Neutrophil (primary cell): ENCODE results near the gene AMPD3.

Experiments
- H3K27ac ChIP-seq: fragments of 200-600 bp; sonication (generic); 2 replicates; pipeline ENCODE4 v1.5.1; 2016; ENCODE audit warnings: mild to moderate bottlenecking, moderate library complexity
- H3K27me3 ChIP-seq: fragments of 200-600 bp; sonication (generic); 2 replicates; pipeline ENCODE4 v1.6.0; 2016; ENCODE audit warnings: mild to moderate bottlenecking
- H3K36me3 ChIP-seq: fragments of 200-600 bp; sonication (generic); 2 replicates; pipeline ENCODE4 v1.5.1; 2017
- H3K4me1 ChIP-seq, 2 experiments: fragments of 200-600 bp in 1 of 2; sonication (generic) in 1 of 2; 1 replicate in 1 of 2; 2 replicates in 1 of 2; pipeline versions ENCODE4 v1.5.1 to v1.6.1; 2013 to 2016; ENCODE audit warnings: low read depth in 1 of 2, low read length in 1 of 2, mild to moderate bottlenecking in 1 of 2, moderate library complexity in 1 of 2; ENCODE audit not compliant: control insufficient read depth in 1 of 2, insufficient read depth in 1 of 2
- H3K4me3 ChIP-seq, 2 experiments: fragments of 200-600 bp in 1 of 2; sonication (generic) in 1 of 2; 1 replicate in 1 of 2; 2 replicates in 1 of 2; pipeline ENCODE4 v1.5.1; 2013 to 2016; ENCODE audit warnings: low read depth in 1 of 2, low read length in 1 of 2, mild to moderate bottlenecking in 1 of 2, moderate library complexity in 1 of 2
- H3K9me3 ChIP-seq: fragments of 200-600 bp; sonication (generic); 2 replicates; pipeline ENCODE4 v1.5.1; 2016
- TF ChIP-seq, protein P1 (sequence below): fragments of 200-600 bp; sonication (generic); IDR thresholded peaks from 2 replicates; pipeline ENCODE4 v1.5.1; 2016; ENCODE audit warnings: antibody characterized with exemption

Gene AMPD3

DNA sequence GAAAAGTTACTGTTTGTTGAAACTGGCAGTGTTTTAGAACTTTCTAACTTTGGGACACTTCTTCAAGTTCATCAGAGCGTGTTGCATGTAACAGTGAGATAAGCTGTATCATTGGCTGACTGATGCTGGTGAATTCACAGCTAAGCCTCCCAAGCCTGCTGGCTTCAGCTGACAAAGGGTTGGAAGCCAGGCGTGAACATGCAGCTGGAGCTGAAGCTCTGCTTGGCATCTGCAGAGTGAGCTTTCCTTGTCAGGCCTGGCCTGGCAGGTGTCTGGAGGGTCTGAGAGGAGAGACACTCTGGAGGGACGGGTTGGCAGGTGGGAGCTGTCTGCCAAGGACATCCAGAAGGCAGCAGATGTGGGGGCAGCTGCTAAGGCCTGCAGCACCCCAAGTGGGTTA lies 1.5 kb downstream of the AMPD3 start:
- H3K27ac ChIP-seq = peak overlapping the region; percentile 96
- H3K9me3 ChIP-seq = no peaks in the 10 kb centered on the region
- H3K36me3 ChIP-seq = peaks cover 2% of the 10 kb centered on the region
- no peaks in the 10 kb centered on the region for H3K27me3 ChIP-seq
- H3K4me1 ChIP-seq = peaks cover 99 to 100% of the 10 kb centered on the region in 2 experiments
- H3K4me3 ChIP-seq = peak overlapping the region; percentile 64 to 73
- TF ChIP-seq, protein P1, sequence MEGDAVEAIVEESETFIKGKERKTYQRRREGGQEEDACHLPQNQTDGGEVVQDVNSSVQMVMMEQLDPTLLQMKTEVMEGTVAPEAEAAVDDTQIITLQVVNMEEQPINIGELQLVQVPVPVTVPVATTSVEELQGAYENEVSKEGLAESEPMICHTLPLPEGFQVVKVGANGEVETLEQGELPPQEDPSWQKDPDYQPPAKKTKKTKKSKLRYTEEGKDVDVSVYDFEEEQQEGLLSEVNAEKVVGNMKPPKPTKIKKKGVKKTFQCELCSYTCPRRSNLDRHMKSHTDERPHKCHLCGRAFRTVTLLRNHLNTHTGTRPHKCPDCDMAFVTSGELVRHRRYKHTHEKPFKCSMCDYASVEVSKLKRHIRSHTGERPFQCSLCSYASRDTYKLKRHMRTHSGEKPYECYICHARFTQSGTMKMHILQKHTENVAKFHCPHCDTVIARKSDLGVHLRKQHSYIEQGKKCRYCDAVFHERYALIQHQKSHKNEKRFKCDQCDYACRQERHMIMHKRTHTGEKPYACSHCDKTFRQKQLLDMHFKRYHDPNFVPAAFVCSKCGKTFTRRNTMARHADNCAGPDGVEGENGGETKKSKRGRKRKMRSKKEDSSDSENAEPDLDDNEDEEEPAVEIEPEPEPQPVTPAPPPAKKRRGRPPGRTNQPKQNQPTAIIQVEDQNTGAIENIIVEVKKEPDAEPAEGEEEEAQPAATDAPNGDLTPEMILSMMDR = no peak

DNA sequence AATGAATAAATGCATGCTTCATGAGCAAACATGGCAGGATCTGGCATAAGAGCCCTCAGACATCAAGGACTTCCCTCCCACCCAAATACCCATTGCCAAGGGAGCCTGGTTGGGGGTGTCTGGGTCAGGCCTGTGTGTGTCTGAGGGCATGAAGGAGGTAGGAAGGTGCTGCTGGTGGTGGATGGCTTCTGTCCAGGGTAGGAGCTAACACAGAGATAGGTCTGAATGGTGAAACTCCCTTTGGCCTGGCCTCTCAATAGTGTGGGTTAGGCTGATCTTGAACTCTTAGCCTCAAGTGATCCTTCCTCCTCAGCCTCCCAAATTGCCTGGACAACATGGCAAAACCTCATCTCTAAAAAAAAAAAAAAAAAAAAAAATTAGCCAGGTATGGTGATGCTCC lies 2.8 kb downstream of the AMPD3 start:
- H3K9me3 ChIP-seq = no peaks in the 10 kb centered on the region
- H3K36me3 ChIP-seq = peaks cover 14% of the 10 kb centered on the region
- TF ChIP-seq, protein P1 = no peak
- no peaks in the 10 kb centered on the region for H3K27me3 ChIP-seq
- peaks cover 99 to 100% of the 10 kb centered on the region in 2 experiments for H3K4me1 ChIP-seq
- peak overlapping the region; percentile 96 for H3K27ac ChIP-seq
- H3K4me3 ChIP-seq = peak overlapping the region; percentile 64 to 73

DNA sequence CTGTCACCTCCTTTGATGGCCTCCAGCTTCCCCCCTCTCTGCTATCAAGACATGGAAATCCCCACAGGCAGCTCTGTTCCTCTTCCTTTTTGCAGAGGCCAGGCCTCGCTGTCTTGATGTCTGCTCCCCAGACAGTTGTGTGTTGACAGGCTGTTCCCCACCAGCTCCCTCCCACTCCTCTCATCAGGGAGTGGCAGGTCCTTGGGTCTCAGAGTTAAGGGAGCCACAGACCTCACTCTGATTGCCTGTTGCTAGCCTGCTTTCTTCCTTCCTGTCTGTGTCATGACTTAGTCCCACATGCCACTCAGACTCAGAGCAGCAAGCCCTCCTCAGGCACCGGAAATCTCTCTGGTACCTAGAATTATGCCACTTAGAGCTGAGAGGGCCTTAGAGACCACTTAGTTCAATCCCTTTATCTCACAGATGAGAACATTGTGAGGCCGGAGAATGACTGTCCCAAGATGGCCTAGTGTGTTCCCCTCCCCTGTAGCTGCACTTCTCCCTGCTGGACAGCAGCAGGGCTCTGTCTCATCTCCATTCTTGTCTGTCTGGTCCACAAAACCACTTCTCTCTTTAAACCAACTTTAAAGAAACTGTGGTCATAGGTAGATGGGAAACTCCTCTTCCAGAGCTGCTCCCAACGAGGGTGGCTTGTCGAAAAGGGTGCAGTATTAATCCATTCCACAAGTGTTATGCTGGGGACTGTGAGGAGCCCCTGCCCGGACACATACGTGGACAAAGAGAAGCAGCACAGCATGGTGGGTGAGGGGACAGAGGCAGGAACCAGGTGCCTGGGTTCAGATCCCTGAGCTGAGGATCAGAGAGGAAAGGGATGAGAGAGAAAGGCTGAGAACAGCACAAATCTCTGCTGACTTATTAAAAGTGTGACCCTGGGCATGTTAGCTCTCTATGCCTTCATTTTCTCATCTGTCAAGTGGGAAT lies 4.2 kb downstream of the AMPD3 start:
- Histone ChIP-seq H3K27me3 (no peaks in the 10 kb centered on the region), H3K36me3 (peaks cover 28% of the 10 kb centered on the region), H3K4me3 (peak overlapping the region; percentile 50 to 73), H3K9me3 (no peaks in the 10 kb centered on the region), H3K27ac (peak overlapping the region; percentile 96), H3K4me1 (peaks cover 99 to 100% of the 10 kb centered on the region in 2 experiments)
- TF ChIP-seq, protein P1 = no peak

DNA sequence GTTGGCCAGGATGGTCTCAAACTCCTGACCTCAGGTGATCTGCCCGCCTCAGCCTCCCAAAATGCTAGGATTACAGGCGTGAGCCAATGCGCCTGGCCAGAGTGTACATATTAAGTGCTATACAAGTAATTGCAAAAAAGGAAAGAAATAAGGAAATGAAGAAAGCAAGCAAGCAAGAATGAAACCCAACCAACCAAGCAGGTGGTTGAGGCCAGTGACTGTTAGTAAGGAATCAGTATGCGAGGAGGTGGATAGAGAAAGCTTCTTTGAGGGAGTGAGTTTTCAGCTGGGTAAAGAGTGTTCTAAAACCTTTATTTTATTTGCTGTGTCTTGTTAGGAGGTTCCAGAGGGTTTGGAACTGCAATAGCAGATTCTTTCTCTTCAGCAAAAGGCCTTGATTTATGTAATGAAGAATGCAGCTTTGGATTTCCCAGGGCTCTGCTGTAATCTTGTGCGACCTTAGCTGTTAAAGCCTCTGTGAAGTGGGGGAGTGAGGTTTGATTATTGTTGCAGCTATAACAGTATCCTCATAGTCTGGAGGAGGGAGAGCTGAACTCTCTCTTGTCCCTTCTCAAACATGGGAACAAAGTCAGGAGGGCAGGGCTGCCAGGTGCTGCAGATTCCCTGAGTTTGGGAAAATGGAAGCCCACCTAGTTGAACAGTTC lies 5.7 kb downstream of the AMPD3 start:
- TF ChIP-seq, protein P1 = no peak
- Histone ChIP-seq H3K27me3 (no peaks in the 10 kb centered on the region), H3K9me3 (no peaks in the 10 kb centered on the region), H3K4me3 (peak overlapping the region in 1 of 2 experiments; percentile 17), H3K36me3 (peaks cover 41% of the 10 kb centered on the region), H3K4me1 (peaks cover 91 to 96% of the 10 kb centered on the region in 2 experiments), H3K27ac (peak overlapping the region; percentile 96)

DNA sequence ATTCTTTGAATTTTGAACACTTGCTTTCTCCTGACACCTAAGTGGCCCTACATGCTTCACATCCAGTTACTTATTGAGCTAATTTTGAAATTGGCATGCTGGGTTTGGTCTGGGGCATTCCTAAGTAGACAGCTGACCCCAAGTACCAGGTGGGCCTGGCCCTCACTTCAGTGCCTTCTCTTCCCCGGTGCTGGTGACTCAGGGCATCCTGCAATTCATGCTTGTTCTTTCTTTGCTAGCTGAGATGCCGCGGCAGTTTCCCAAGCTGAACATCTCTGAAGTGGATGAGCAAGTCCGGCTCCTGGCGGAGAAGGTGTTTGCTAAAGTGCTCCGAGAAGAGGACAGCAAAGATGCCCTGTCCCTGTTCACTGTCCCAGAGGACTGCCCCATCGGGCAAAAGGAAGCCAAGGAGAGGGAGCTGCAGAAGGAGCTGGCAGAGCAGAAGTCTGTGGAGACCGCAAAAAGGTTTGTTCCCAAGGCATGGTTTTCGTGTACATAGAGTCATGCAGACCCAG lies 6.3 kb downstream of the AMPD3 start:
- Histone ChIP-seq H3K27ac (peak overlapping the region; percentile 96), H3K4me1 (peaks cover 86 to 90% of the 10 kb centered on the region in 2 experiments), H3K9me3 (no peaks in the 10 kb centered on the region), H3K27me3 (no peaks in the 10 kb centered on the region), H3K36me3 (peaks cover 41% of the 10 kb centered on the region), H3K4me3 (peak overlapping the region in 1 of 2 experiments; percentile 17)
- TF ChIP-seq, protein P1 = no peak
